ENCODE results near the gene ABCD1.
A peak's percentile ranks its signal among the peaks of the same experiment; 100 is the strongest.
"Not testable (repeated sequence)": the region's sequence is repeated elsewhere in the genome, so short reads cannot be mapped to it uniquely, and the experiment has no call there.

Gene ABCD1

DNA sequence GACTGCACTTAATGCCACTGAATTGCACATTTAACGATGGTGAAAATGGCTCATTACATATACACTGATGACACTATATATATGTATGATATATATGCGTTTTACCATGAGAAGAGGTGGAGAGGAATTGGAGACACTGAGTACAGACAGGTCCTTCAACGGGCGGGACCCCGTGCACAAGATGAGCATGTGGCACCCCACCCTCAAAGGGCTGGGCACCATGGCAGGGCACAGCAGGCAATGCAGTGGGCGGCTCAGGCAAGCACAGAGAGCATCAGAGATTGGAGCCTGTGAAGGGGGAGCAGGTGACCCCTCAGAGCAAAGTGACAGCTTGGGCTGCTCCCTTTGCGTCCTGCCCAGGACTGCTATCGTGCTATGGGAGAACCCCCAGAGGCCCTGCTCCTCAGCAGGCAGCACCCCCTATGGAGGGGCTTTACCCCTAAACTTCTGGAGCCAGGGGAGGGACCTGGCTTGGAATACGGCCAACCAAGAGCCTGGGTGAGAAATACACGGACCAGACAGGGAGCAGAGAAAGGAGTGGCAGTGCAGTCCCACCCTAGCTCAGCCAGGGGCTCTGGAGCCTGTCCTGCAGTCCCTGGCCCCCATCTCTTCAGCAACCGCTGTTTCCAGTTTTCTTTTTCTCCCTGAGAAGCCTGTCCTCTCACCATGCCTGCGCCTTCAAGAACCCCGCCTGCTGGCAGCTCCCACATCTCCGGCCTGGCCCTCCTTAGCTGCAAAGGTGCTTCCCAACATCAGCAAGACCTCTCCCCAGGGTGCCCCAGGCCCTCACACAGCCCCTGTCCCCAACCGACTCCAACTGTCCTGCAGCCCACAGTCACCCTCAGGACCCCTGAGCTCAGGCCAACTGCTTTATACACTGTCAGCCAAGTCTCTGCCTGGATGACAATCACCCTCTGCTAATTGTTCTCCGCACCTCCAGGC, 26.5 kb upstream of the ABCD1 start:
- H3K36me3 ChIP-seq (ENCODE audit: control insufficient read depth, insufficient read depth, low read length) = peaks cover 4% of the 10 kb centered on the region
- H3K9ac ChIP-seq (ENCODE audit: low read length) = no peak overlapping the region

DNA sequence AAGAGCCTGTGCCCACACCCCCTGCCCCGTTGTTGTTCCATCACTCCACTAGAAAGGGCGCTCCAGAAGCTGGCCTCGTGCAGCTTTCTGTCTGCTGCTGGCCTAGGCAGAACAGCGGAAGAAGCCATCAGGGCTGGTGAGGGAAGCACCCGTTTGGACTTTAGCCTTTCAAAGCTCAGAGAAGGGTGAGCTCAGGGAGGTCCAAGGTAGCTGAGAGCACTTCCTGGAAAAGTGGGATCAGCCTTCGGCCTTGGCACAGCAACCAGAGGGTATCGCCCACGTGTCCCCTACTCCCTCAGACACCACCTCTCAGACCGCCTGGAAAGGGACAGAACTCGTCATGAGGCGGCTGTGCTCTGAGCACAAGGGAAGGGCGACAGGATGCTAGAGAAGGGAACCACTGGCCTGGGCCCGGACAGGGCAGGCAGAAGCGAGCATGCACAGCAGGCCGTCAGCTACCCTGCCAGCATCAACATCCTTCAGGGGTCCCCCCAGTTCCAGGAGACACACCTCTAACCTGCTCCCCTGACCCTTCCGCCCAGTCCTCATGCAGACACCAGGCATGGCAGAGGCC, 25.4 kb upstream of the ABCD1 start:
- H3K4me3 ChIP-seq (ENCODE audit: low read length); H3K9ac ChIP-seq (ENCODE audit: low read length); H3K4me1 ChIP-seq (ENCODE audit: control insufficient read depth, insufficient read depth, low read length); H3K27me3 ChIP-seq (ENCODE audit: control insufficient read depth, insufficient read depth, low read length); H3K36me3 ChIP-seq (ENCODE audit: control insufficient read depth, insufficient read depth, low read length): not testable (repeated sequence)
- peak overlapping the region; percentile 81 for H3K27ac ChIP-seq (ENCODE audit: low read depth, low read length)

More for the DNA sequence above, 26.5 kb upstream of the ABCD1 start:
- Histone ChIP-seq H3K4me3 (ENCODE audit: low read length) (peak overlapping the region; percentile 15), H3K4me1 (ENCODE audit: control insufficient read depth, insufficient read depth, low read length) (peaks cover 4% of the 10 kb centered on the region), H3K27ac (ENCODE audit: low read depth, low read length) (no peak overlapping the region), H3K27me3 (ENCODE audit: control insufficient read depth, insufficient read depth, low read length) (no peaks in the 10 kb centered on the region)

DNA sequence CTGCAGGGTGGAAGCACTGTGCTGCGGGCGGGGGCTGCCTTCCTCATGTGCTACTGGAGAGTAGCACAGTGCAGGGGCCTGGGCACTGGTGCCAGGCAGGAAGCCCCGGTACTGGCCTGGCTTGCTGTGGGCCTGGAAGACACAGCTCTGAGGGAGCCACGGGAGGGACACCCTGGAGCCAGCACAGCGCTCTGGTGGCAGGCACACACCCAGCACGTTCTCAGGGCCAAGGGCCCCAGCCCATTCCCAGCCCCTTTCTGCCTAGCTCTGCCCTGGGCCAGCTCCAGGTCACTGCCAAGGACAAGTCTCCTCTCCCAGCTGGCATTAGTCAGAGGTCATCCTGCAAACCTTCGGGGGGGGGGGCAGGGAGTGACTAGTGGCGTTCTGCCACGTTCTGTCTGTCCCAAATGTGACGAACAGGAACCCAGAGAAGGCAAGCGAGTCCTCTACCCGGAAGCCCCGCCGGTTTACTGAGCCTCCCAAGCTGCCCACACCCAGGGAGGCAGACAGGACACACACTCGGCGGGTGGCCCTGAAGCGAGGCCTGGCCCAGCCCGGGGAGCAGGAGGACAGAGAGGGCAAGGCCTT, 24.8 kb upstream of the ABCD1 start:
- not testable (repeated sequence) for H3K9ac ChIP-seq (ENCODE audit: low read length); H3K4me1 ChIP-seq (ENCODE audit: control insufficient read depth, insufficient read depth, low read length); H3K27me3 ChIP-seq (ENCODE audit: control insufficient read depth, insufficient read depth, low read length); H3K36me3 ChIP-seq (ENCODE audit: control insufficient read depth, insufficient read depth, low read length); H3K4me3 ChIP-seq (ENCODE audit: low read length)
- H3K27ac ChIP-seq (ENCODE audit: low read depth, low read length) = peak overlapping the region; percentile 81

DNA sequence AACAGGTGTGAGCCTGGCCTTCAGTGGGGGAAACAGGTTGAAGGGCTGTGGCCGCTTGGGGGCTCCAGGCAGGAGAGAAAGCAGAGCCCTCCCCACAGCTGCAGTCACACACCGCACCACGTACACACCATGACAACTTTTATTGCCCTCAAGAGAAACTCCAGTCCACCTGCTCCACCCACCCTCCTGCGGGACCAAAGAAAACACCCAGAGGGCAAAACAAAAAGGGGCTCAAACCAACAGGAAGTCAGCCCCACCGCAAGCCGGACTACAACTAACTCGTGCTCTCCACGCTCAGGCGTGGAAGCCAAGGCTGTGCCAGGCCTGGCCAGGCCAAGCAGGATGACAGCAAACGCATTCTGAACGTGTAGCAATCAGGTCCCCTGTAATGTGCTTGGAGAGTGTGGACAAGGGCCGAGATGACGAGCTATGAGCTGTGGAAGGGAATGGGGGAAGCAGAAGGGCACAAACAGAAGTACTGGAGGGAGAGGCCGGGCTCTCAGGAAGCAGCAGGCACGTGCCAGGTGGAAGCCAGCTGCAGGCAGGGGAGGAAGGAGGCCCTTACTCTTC, 24.2 kb upstream of the ABCD1 start:
- H3K4me1 ChIP-seq (ENCODE audit: control insufficient read depth, insufficient read depth, low read length) = peaks cover 10% of the 10 kb centered on the region
- H3K27me3 ChIP-seq (ENCODE audit: control insufficient read depth, insufficient read depth, low read length) = no peaks in the 10 kb centered on the region
- H3K27ac ChIP-seq (ENCODE audit: low read depth, low read length) = peak overlapping the region; percentile 81
- peaks cover 4% of the 10 kb centered on the region for H3K36me3 ChIP-seq (ENCODE audit: control insufficient read depth, insufficient read depth, low read length)
- no peak overlapping the region for H3K9ac ChIP-seq (ENCODE audit: low read length)
- no peak overlapping the region for H3K4me3 ChIP-seq (ENCODE audit: low read length)

DNA sequence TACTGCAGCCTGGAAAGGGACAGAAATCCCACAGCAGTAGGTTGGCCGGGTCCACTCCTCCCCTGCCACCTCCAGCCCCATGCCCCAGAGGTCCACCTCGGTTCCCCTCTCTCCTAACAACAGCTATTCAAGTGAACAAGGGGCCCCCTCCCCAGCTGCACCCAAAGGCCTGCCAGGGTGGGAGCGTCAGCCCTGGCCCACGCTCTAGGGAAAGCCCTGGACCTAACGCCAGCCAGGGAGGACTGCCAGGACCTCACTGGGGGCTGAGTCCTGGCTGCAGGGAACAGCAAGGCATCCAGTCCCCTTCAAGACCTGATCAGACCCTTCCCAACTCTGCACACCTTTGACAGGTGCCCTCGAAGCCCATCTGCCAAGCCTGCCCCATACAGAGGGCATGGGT, 23.7 kb upstream of the ABCD1 start:
- peaks cover 10% of the 10 kb centered on the region for H3K4me1 ChIP-seq (ENCODE audit: control insufficient read depth, insufficient read depth, low read length)
- peaks cover 4% of the 10 kb centered on the region for H3K36me3 ChIP-seq (ENCODE audit: control insufficient read depth, insufficient read depth, low read length)
- H3K27me3 ChIP-seq (ENCODE audit: control insufficient read depth, insufficient read depth, low read length) = no peaks in the 10 kb centered on the region
- no peak overlapping the region for H3K4me3 ChIP-seq (ENCODE audit: low read length)
- H3K27ac ChIP-seq (ENCODE audit: low read depth, low read length) = peak overlapping the region; percentile 81
- H3K9ac ChIP-seq (ENCODE audit: low read length) = no peak overlapping the region

DNA sequence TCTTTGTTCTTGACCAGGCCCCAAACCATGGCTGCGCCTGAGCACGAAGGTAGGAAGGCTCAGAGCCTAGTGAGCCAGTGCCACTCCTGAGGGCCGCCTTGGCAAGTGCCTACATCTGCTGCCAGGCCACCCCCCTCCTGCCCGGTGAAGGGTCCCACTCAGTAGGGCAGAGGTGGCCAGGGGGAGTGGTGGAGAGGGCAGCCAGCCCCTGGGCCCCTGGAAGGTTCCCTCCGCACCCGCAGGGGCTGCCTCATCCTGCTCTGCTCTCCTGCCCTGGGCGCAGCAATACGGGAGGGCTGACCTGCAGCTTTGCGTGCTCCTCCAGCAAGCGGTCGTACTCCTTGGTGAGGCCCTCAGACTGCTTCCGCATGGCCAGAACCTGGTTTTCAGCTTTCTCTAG, 22.9 kb upstream of the ABCD1 start:
- Histone ChIP-seq H3K4me3 (ENCODE audit: low read length) (no peak overlapping the region), H3K27ac (ENCODE audit: low read depth, low read length) (peak overlapping the region; percentile 40), H3K9ac (ENCODE audit: low read length) (no peak overlapping the region), H3K4me1 (ENCODE audit: control insufficient read depth, insufficient read depth, low read length) (peaks cover 10% of the 10 kb centered on the region), H3K27me3 (ENCODE audit: control insufficient read depth, insufficient read depth, low read length) (no peaks in the 10 kb centered on the region), H3K36me3 (ENCODE audit: control insufficient read depth, insufficient read depth, low read length) (peaks cover 4% of the 10 kb centered on the region)

DNA sequence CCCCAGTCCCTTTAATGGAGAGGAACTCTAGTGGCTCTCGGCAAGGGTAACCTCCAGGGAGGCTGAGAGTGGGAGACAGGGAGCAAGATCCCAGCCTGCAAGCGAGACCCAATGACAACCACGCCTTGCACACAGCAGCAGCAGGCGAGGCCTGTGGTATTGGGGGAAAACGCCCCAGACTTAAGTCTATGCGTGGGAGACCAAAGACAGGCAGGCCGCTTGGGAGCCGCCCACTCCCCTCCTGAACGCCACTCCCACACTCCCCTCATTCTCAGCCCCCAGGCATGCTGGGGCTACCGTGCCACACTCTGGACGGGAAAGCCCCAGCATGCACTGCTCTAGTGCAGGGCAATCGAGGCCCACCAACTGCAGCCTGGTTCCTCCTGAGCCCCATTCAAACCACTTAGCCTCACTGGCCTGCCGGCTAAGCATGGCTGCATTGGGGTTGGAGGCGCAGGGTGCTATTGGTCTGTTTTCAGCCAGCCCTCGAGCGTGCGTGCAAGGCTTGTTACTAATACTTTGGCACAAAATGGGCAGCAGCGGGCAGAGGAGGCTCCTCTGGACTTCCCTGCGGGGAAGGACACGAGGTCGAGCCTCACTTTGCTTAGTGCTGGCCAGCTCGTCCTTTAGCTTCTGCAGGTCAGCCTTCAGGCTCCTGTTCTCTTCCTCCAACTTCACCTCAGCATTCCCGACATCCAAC, 22.2 kb upstream of the ABCD1 start:
- H3K4me1 ChIP-seq (ENCODE audit: control insufficient read depth, insufficient read depth, low read length) = peaks cover 10% of the 10 kb centered on the region
- peaks cover 4% of the 10 kb centered on the region for H3K36me3 ChIP-seq (ENCODE audit: control insufficient read depth, insufficient read depth, low read length)
- H3K4me3 ChIP-seq (ENCODE audit: low read length) = no peak overlapping the region
- peak overlapping the region; percentile 60 for H3K27ac ChIP-seq (ENCODE audit: low read depth, low read length)
- H3K9ac ChIP-seq (ENCODE audit: low read length) = no peak overlapping the region
- H3K27me3 ChIP-seq (ENCODE audit: control insufficient read depth, insufficient read depth, low read length) = no peaks in the 10 kb centered on the region

DNA sequence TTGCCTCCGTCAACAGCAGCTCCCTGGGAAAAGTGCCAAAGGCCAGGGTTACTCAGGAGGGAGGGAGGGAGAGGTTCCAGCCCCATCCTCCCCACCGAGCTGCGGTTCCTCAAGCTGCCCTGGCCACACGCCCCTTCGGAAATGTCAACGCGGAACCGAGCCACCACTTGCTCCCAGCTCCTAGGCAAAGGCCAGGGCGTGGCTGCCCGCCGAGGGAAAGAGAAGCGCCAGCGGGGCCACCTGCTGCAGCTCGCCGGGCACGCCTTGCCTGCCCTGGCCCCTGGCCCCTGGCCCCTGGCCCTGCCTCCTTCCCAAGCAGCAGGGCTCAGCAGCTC, 21.7 kb upstream of the ABCD1 start:
- Histone ChIP-seq H3K27ac (ENCODE audit: low read depth, low read length) (peak overlapping the region; percentile 60), H3K4me3 (ENCODE audit: low read length) (no peak overlapping the region), H3K4me1 (ENCODE audit: control insufficient read depth, insufficient read depth, low read length) (peaks cover 10% of the 10 kb centered on the region), H3K9ac (ENCODE audit: low read length) (no peak overlapping the region), H3K27me3 (ENCODE audit: control insufficient read depth, insufficient read depth, low read length) (no peaks in the 10 kb centered on the region), H3K36me3 (ENCODE audit: control insufficient read depth, insufficient read depth, low read length) (peaks cover 4% of the 10 kb centered on the region)

DNA sequence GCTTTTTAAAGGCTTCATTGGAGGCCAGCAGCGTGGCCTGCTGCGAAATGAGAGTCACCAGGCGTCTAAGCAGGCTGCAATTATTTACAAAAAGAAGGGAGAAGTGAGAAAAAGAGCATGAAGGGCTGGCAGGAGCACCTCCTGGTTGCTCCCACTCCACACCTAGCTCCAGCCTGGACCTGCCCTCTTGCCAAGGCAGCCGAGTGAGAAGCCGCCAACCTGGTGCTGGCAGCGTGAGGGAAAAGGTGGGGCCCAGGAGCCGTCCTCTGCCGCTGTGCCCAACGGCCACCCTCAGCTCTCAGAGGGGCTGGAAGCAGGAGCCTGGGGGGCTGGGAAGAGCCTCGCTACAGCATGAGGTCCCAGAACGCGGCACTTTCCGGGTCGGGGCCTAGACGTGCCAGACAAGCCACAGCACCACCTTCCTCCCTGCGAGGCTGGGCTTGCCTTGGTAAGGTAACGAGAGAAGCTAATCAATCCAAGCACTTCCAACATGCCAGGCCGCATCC, 20.6 kb upstream of the ABCD1 start:
- no peak overlapping the region for H3K9ac ChIP-seq (ENCODE audit: low read length)
- no peaks in the 10 kb centered on the region for H3K27me3 ChIP-seq (ENCODE audit: control insufficient read depth, insufficient read depth, low read length)
- H3K36me3 ChIP-seq (ENCODE audit: control insufficient read depth, insufficient read depth, low read length) = peaks cover 6% of the 10 kb centered on the region
- H3K4me1 ChIP-seq (ENCODE audit: control insufficient read depth, insufficient read depth, low read length) = peaks cover 10% of the 10 kb centered on the region
- peak overlapping the region; percentile 50 for H3K27ac ChIP-seq (ENCODE audit: low read depth, low read length)
- H3K4me3 ChIP-seq (ENCODE audit: low read length) = no peak overlapping the region

DNA sequence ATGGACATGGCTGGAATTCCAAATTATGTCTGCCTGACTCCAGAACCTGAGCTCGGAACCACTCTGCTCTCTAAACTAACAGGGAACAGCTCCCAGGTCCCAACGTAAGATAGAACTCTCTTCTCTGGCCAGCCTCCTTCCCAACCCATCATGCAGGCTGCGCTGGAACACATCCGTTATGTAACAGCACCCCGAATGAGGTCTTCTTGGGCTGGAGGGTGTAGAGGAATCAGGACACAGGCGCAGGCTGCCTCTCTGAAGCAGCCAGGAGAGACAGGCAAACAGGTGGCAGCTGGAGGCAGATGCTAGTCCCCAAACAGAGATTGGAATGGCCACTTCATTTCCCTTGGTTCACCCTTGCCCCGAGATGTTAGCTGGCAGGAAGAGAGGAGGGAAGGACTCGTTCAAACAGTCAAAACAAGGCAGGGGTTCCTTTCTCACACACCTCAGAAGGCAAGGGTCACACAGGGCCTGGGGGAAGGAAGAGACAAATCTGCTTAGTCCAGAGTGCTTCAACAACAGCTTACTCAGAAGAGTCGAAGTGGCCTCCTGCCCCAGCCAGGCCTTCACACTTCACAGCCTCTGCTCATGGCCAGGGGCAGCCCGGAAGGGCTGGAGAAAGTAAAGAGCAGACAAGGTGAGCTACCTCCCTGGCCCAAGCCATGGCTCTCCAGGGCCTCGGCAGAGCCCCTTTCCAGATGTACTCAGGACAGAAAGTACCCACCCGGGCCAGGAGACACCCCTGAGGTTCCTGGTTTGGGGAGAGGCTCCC, 19.8 kb upstream of the ABCD1 start:
- not testable (repeated sequence) for H3K4me3 ChIP-seq (ENCODE audit: low read length); H3K27me3 ChIP-seq (ENCODE audit: control insufficient read depth, insufficient read depth, low read length); H3K9ac ChIP-seq (ENCODE audit: low read length); H3K4me1 ChIP-seq (ENCODE audit: control insufficient read depth, insufficient read depth, low read length); H3K36me3 ChIP-seq (ENCODE audit: control insufficient read depth, insufficient read depth, low read length)
- peak overlapping the region; percentile 51 for H3K27ac ChIP-seq (ENCODE audit: low read depth, low read length)

DNA sequence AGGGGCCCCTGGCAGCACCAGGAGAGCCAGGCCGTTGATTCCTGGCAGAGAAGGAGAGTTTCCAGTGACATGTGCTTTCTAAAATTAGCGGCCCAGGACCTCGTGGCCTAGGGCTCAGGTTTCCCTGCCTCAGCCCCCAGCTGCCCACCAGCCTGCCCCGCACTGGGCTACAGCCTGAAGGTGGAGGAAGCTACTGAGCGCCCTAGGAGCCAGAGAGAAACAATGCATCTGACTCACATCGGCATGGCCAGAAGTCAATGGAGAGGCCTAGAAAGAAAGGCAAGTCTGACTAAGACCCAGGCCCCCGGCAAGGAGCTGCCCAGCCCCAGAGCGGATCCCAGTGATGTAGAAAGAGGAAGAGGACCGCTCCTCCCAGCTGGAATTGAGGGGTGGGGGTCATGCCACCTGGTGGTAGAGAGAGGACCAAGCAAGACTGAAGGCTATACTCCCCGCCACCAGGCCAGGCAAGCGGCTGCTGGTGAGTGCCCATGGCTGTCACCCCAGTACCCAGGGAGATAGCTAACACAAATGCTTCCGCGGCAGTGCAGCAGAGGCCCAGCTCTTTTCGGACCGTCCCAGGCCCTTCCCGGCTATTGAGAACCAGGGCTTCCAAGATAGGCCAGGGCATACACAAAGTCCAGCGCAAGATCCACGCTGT, 19.1 kb upstream of the ABCD1 start:
- not testable (repeated sequence) for H3K27me3 ChIP-seq (ENCODE audit: control insufficient read depth, insufficient read depth, low read length); H3K36me3 ChIP-seq (ENCODE audit: control insufficient read depth, insufficient read depth, low read length); H3K4me3 ChIP-seq (ENCODE audit: low read length); H3K4me1 ChIP-seq (ENCODE audit: control insufficient read depth, insufficient read depth, low read length); H3K9ac ChIP-seq (ENCODE audit: low read length)
- peak overlapping the region; percentile 51 for H3K27ac ChIP-seq (ENCODE audit: low read depth, low read length)

Measured in rectal smooth muscle tissue (tissue), 1 donor.